Measurements from ENCODE around the gene TM4SF1.

Gene TM4SF1

DNA sequence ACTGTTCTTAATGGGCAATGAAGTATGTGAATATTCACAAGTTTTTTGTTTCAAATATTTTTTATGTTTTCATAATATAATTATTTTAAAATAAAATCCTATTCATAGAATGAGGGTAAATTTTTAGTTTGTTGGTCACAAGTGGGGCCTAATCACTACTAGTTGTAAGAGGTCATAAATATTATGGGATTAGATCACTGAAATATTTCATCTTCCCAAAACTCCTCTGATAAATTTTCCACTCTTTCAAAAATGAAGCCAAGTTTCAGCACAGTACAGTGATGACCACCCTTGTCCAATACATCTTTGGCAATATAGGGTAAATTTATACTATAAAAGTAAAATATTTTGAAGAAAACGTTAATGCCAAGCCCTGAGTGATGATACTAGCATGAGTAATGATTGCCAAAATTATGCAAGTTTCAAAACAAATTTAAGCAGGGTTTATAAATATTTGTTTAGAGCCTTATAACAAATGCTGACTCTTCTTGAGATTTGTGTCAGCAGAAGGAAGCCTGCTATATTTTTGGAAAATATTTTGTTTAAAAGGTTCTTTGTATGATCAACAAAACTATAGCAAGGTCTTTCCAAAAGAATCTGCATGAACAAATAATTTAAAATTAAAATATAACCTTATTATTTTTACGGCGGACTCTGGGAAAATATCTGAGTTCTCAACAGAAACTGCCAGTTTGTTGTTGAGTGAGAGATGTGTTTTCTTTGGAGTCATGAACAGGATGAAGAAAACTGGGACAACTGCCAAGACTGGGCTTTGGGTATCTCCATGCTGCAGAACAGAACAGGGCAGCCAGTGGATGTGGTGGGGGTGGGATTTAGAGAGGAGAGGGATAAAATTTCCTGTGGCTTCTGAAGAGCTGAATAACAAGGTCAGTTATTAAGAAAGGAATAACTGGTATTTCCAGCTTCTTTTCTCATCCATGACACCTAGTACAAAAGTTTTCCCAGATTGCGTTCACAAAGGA lies 17.9 kb upstream of the TM4SF1 start:
- peak overlapping the region; percentile 60 for H3K27ac ChIP-seq
- TF ChIP-seq, protein P1, sequence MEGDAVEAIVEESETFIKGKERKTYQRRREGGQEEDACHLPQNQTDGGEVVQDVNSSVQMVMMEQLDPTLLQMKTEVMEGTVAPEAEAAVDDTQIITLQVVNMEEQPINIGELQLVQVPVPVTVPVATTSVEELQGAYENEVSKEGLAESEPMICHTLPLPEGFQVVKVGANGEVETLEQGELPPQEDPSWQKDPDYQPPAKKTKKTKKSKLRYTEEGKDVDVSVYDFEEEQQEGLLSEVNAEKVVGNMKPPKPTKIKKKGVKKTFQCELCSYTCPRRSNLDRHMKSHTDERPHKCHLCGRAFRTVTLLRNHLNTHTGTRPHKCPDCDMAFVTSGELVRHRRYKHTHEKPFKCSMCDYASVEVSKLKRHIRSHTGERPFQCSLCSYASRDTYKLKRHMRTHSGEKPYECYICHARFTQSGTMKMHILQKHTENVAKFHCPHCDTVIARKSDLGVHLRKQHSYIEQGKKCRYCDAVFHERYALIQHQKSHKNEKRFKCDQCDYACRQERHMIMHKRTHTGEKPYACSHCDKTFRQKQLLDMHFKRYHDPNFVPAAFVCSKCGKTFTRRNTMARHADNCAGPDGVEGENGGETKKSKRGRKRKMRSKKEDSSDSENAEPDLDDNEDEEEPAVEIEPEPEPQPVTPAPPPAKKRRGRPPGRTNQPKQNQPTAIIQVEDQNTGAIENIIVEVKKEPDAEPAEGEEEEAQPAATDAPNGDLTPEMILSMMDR (IDR thresholded peaks at IDR 0.05): no peak
- no peak for TF ChIP-seq ZFX (IDR thresholded peaks at IDR 0.05; ENCODE audit: borderline replicate concordance)

DNA sequence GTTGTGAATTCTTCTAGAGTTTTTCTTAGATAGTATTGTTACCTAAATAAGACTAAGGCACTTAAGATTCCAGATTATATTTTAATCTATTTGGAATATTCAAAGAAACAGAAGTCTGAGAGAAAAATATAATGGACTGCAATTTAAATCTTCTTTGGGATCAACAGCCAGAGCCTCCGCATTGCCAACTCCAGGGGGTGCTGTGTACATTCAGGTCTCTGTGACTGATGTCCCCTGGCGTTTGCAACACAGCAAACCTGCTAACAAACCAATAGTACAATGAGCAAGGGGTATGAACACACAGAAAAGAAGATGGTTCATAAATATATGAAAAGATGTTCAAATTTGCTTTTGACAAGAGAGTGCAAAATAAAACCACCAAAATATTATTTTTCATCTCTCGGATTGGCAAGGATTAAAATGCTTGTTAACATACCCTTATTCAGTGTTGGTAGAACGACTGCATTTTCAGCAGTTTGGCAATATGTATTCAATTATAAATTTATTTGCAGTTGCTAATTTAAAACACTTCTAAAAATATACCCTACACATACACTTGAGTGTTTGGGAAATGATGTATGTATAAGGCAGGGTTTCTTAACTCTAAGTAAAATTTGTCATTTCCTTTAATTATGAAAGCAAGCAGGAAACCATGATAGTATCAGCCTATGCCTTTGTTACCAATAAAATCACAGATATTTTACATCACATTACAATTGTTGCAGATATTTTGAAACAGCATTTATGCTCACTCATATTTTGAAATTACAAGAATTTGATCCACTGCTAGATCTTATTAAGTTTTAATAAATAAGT lies 16.1 kb upstream of the TM4SF1 start:
- 0 out of 2 replicates have a peak overlapping the region, but pooled peaks have one; percentile 60 for H3K27ac ChIP-seq
- no peak for TF ChIP-seq ZFX (IDR thresholded peaks at IDR 0.05; ENCODE audit: borderline replicate concordance)
- TF ChIP-seq, protein P1 (IDR thresholded peaks at IDR 0.05): peak; percentile 87

GRCh38 chr3:149391960-149392359 lies 14.5 kb upstream of the TM4SF1 start:
- no peak overlapping the region for H3K27ac ChIP-seq
- TF ChIP-seq ZFX (IDR thresholded peaks at IDR 0.05; ENCODE audit: borderline replicate concordance): no peak
- TF ChIP-seq, protein P1 (IDR thresholded peaks at IDR 0.05): no peak

GRCh38 chr3:149390772-149391212 lies 13.3 kb upstream of the TM4SF1 start:
- no peak overlapping the region for H3K27ac ChIP-seq
- TF ChIP-seq, protein P1 (IDR thresholded peaks at IDR 0.05): no peak
- TF ChIP-seq ZFX (IDR thresholded peaks at IDR 0.05; ENCODE audit: borderline replicate concordance): no peak

DNA sequence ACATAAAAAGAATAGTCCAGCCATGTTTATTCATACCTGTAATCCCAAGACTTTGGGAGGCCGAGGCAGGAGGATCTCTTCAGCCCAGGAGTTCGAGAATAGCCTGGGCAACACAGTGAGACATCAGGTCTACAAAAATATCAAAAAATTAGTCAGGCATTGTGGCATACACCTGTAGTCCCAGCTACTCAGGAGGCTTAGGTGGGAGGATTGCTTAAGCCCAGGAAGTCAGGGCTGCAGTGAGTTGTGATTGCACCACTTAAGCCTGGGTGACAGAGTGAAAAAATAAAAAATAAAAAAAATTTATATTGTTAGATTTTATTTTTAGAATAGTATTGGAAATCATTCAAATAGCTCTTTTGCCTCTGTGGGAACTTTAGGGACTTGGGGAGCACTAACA lies 12.8 kb upstream of the TM4SF1 start:
- no peak overlapping the region for H3K27ac ChIP-seq
- no peak for TF ChIP-seq ZFX (IDR thresholded peaks at IDR 0.05; ENCODE audit: borderline replicate concordance)
- TF ChIP-seq, protein P1 (IDR thresholded peaks at IDR 0.05): no peak

GRCh38 chr3:149388531-149389417 lies 11.3 kb upstream of the TM4SF1 start:
- H3K27ac ChIP-seq: peak overlapping the region; percentile 77
- TF ChIP-seq ZFX (IDR thresholded peaks at IDR 0.05; ENCODE audit: borderline replicate concordance): no peak
- TF ChIP-seq, protein P1 (IDR thresholded peaks at IDR 0.05): no peak
